CD4-positive, alpha-beta T cell treated with Interleukin-21 for 1 hour (primary cell): ENCODE measurements around the gene TGIF2LX.
"Not testable (repeated sequence)": the region's sequence is repeated elsewhere in the genome, so short reads cannot be mapped to it uniquely, and the experiment has no call there.

ENCODE experiments used
- DNase-seq: peaks from one replicate; pipeline ENCODE4 v3.0.0-alpha.2; 2020

Gene TGIF2LX

GRCh38 chrX:89921665-89922064, at the start of gene TGIF2LX:
Gene TGIF2LX (plus strand): TSS chrX:89921908. CDS start chrX:89922086, 178 bp downstream.
- DNase-seq: not testable (repeated sequence)

GRCh38 chrX:89922338-89922934, 728 bp downstream of the TGIF2LX start:
- DNase-seq: not testable (repeated sequence)

- not testable (repeated sequence) for DNase-seq
These were observed 21.4 kb downstream of the TGIF2LX start for GRCh38 chrX:89943077-89943476.

GRCh38 chrX:89965588-89965987, 43.9 kb downstream of the TGIF2LX start:
- not testable (repeated sequence) for DNase-seq
